Activated CD8-positive, alpha-beta memory T cell treated with anti-CD3 and anti-CD28 coated beads for 36 hours (primary cell): ENCODE results near the gene SYN1. TPM values are rescaled to one million over a fixed set of nuclear protein-coding genes. Genes with fewer than 3 reads are reported as not detected.

Source experiments
- CTCF ChIA-PET: fragments of 350-600 bp; sonication (Branson Sonifier 250); formaldehyde crosslinking; loops from one replicate; lab custom pipeline; 2021; ENCODE audit warnings: antibody characterized with exemption; lab: Charles Lee
- POLR2A ChIA-PET: fragments of 350-600 bp; sonication (Branson Sonifier 250); formaldehyde crosslinking; loops from one replicate; lab custom pipeline; 2021; ENCODE audit warnings: antibody characterized with exemption; lab: Charles Lee
- total RNA-seq, 2 experiments: library from RNA; stranded (reverse); gene quantifications; one replicate each; pipeline ENCODE4 v1.2.3, GENCODE V29; 2021

The SYN1 gene
- total RNA-seq, 2 experiments from 2014 or later, result 0.27 to 0.84 TPM

DNA sequence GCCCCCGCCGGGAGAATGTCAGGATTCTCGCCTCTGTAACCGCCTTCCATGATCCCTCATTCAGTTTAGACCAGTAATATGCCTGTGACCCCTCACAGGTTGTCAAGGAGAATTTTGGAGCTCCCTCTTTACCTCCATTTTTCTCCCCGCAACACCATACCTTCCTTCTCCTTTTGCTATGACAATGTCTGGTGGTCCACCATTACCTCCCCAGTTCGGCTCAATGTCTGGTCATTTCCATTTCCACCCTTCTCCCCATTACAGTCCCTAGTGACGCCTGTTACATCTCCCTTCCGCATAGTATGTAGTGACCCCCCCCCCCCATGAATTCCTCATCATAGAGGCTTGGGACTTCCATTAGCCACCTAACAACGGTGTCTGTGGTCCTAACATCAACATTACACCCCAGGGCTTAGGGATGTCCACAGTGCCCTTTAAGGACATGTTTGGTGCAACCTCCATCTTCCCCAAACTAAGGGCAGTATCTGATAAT lies 58.0 kb downstream of the SYN1 start:
- ChIA-PET CTCF (interaction anchor here (0.6 to 0.7 kb wide), 3 partner anchors 42 to 307 kb away, joined by 3 to 5 read pairs (median 3); no protein-coding TSS in a partner anchor), POLR2A (no interaction called here)

DNA sequence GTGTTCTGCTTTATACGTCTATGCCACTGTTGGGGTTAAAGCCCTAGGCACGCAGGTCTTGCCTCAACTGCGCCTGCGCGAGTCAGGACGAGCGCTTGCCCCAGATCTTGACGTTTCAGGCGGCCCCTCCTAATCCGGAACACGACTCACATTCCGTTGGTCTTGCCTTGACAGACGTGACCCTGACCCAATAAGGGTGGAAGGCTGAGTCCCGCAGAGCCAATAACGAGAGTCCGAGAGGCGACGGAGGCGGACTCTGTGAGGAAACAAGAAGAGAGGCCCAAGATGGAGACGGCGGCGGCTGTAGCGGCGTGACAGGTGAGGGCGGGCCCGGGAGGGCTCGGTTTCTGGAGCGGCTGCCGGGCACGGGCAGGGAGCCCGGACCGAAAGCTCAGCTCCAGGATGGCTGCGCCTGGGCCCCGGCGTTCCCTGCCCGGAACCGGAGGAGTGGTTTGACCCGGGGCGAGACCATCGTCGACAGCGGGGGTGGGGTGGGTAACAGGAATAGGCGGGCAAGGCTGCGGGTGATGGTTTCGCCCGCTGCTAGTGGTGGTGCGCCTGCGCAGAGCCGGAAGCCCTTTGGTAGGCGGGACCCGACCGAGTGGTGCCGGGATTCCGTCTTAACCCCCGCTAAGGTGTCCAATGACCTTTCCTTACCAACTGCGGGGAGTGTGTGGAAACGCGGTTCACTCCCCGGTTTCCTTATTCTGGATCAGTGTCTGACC lies 58.6 kb downstream of the SYN1 start, which contains the start of gene ARAF:
ARAF (plus strand) TSS at position 272 of the 725 bp plus-strand sequence. CDS start 1,763 bp downstream, outside the sequence.
- CTCF ChIA-PET, result no interaction called here
- POLR2A ChIA-PET, result interaction anchor here (1.0 kb wide), 1 partner anchor 416 kb away, joined by 3 read pairs; the partner anchor contains the start of gene RBM10

DNA sequence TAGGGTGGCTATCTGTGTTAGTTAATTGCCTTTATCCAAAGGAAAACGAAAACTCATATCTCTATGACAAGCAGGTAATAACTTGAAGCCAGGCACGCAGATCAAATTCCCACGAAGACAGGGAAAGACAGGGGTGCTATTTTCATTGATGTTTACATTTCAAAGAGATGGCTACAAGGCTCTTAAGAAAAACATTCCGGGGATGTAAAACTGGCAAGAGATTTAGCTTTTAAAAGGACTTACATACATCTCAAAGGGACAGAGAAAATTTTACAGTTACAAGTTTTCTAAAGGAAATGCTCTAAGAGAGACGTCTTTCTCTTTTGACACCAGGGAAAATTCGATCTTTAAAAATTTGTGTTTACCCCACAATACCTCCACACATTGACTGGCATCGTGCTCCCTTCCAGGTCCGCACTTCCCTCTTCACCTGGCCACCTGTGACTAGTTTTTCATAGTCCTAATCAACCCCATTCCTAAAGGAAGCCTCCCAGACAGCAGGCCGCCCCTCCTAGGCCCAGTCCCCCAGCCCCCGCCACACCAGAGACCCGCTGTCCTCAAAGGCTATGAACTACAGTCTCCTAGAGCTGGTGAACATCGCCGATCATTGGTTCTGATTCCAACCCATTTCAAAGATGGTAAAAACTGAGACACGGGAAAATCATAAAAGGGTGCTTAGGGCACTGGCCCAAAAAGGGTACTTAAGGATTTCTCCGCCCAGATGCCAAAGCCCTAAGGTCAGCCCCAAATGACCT lies 59.3 kb downstream of the SYN1 start:
- CTCF ChIA-PET, result no interaction called here
- POLR2A ChIA-PET, result interaction anchor here (1.0 kb wide), 1 partner anchor 415 kb away, joined by 3 read pairs; the partner anchor contains the start of gene RBM10

DNA sequence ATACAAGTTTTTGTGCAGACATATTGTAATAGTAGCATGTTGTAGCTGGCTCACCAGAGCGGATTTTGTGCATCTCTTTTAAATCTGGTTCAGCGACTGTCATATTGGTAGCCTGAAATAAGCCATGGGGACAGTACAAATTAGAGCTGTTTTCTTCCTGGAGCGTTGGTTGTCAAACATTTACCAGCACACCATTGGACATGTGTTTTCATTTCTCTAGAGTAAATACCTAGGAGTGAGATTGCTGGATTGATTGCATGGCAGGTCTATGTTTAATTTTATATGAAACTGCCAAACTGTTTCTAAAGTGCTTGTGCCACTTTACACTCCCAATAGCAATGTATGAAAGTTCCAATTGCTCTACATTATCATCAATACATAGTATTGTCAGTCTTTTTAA lies 61.2 kb downstream of the SYN1 start:
- CTCF ChIA-PET, result no interaction called here
- POLR2A ChIA-PET, result no interaction called here

DNA sequence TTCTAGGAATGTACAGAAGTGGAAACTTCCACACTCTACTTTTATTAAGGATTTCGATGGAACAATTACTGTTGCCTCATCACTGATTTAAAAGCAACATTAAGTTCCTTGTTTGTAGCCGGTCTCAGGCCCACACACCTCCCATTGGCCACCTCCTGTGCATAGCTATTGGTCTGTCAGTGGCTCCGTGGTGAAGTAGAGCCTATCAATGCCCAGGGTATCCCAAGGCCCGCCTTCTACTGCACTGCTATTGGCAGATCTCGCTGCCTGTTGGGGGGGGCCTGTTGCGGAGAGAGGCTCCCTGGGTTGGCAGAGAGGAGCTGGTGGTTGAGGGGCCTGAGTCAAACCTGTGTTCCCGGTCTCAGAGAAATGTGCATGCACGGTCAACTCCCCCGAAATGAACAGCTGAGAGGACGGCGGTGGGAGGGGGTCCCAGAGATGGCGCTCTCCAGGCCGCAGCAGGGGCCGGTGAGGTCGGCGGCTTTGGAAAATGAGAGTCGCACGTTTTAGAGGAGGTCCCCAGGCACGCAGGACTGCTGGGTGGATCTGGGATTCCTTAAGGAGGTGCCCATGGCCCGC lies 63.5 kb downstream of the SYN1 start:
- POLR2A ChIA-PET, result interaction anchor here (0.5 kb wide), 1 partner anchor 52 kb away, joined by 9 read pairs; no protein-coding TSS in a partner anchor

DNA sequence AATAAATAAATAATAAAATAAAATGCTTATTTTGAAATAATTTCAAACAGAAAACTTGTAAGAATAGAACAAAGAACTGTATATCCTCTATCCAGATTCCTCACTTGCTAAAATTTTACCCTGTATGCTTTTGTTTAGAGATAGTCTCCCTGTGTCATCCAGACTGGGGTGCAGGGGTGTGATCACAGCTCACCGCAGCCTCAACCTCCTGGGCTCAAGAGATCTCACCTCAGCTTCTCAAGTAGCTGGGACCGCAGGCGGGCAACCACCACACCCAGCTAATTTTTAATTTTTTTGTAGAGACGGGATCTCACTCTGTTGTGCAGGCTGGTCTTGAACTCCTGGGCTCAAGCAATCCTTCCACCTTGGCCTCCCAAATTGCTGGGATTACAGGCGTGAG lies 76.2 kb downstream of the SYN1 start:
- ChIA-PET POLR2A (no interaction called here), CTCF (no interaction called here)

More for the DNA sequence above, 63.5 kb downstream of the SYN1 start:
- CTCF ChIA-PET, result no interaction called here

DNA sequence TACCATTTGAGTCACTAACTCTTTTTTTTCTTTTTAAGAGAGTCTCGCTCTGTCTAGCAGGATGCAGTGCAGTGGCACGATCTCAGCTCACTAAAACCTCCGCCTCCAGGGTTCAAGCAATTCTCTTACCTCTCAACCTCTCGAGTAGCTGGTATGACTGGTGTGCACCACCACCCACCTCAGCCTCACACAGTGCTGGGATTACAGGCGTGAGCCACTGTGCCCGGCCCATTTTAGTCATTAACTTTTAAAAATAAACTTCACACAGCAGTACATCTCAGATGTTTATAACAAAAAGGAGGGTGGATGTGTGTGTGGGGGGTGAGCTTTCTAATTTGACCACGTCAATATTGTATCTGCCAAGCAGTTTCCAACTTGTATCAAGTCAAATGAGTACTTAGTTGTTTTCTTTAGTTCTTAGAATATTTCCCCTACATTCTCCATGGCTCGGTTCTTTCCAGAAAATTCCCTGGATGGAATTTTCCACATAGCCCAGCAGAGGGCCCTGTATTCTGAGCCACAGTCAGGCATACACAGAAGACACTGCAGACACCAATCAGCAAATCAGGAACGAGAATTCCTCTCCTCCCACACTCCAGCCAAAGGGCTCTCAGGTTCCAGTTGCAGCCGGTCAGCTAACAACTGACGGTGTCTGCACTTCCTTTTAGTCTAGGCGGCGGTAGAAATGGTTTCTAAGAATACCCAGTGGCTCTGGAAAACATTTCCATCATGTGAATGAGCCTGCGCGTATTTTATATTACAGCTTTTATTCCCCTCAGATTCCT lies 78.7 kb downstream of the SYN1 start:
- ChIA-PET CTCF (no interaction called here), POLR2A (no interaction called here)

DNA sequence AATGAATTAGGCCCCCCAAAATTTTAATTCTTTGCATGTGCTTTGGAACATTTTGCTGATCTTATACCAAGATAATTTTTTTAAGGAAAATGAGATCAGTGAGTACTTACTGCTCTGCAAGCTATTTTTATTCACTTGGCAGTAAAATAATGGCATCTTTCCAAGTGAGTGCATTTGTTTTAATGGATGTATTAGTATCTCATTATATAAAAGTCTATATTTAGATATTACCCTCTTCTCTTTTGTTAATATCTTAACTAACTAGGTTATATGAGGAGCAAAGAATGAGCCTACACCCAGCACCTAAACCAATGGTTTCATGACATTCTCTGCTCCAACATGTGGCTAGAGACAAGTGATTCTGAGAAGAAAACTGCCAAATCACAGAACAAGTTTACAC lies 79.8 kb downstream of the SYN1 start:
- POLR2A ChIA-PET, result no interaction called here

DNA sequence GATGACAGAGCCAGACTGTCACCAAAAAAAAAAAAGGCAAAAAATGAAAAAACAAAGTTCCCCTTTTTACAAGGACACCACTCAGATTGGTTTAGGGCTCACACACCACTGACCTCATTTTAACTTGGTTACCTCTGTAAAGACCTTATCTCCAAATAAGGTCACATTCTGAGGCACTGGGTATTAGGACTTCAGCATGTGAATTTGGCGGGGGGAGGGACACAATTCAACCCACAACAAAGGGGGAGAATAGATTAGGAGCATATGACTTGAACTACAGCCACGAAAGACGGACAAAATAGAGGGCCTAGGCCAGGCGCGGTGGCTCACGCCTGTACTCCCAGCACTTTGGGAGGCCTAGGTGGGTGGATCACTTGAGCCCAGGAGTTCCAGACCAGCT lies 89.6 kb downstream of the SYN1 start:
- POLR2A ChIA-PET, result no interaction called here
- CTCF ChIA-PET, result interaction anchor here (0.7 kb wide), 1 partner anchor 42 kb away, joined by 3 read pairs; no protein-coding TSS in a partner anchor

More for the DNA sequence above, 79.8 kb downstream of the SYN1 start:
- CTCF ChIA-PET, result no interaction called here

DNA sequence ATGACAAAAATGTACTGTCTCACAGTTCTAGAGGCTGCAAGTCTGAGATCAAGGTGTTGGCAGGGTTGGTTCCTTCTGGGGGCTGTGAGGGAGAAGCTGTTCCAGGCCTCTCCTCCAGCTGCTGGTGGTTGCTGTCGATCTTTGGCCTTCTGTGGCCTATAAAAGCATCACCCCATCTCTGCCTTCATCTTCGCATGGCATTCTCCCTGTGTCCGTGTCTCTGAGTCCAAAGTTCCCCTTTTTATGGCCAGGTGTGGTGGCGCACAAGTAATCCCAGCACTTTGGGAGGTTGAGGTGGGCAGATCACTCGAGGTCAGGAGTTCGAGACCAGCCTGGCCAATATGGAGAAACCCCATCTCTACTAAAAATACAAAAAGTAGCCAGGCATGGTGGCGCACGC lies 90.1 kb downstream of the SYN1 start:
- ChIA-PET POLR2A (no interaction called here), CTCF (no interaction called here)

DNA sequence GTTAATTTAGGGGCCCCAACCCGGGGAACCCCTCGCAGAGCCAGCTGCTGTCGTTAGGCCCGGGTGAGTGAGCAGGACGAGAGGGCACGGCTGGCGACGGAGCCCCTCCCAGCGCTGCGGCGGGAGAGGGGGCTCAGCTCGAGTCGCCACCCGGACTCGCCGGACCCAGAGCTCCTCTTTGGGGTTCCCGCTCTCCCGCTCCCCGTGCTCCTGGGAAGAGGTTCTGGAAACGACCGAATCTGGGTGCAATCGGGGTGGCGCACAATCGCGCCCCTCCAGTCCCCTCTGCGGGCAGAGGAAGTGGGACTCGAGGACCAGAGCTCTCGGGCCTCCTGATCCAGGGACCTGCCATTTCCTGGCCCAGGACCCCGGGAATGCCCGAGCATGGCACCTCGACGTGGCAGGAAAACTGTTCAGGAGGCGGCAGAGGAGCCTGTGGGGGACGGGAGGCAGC lies 95.9 kb downstream of the SYN1 start:
- POLR2A ChIA-PET, result interaction anchor here (0.6 kb wide), 1 partner anchor 56 kb away, joined by 4 read pairs; no protein-coding TSS in a partner anchor
- CTCF ChIA-PET, result interaction anchor here (0.6 to 3.5 kb wide), 8 partner anchors 25 to 379 kb away, joined by 3 to 8 read pairs (median 3); partner anchors contain the start of genes NDUFB11 and RBM10

DNA sequence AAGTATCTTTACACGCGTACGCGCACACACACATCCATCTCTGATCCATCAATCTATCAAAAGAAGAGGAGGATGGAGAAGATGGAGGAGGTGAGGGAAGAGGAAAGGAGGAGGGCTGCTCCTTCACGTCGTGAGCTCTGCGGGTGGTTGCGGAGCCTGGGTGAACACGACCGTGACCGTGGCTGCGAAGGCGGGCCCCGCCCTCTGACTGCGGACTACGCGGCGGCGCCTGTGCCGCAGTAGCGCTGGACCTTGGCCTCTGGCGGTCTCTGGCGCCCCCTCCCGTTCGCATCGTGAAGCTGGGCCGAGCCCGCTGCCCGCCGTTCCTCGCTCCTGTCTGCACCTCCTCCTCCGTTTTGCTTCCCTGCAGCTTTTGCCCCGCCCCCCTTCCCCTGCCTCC lies 96.4 kb downstream of the SYN1 start:
- CTCF ChIA-PET, result interaction anchor here (0.6 to 3.5 kb wide), 8 partner anchors 24 to 378 kb away, joined by 3 to 8 read pairs (median 3); partner anchors contain the start of genes NDUFB11 and RBM10
- POLR2A ChIA-PET, result interaction anchor here (0.6 kb wide), 1 partner anchor 57 kb away, joined by 4 read pairs; no protein-coding TSS in a partner anchor

Other genes starting within 250 kb of the SYN1 start
- under 1 TPM; 0.72 to 0.96 TPM for gene ZNF157, start 249.3 kb downstream of the SYN1 start, total RNA-seq
- gene ZNF41, start 136.6 kb downstream of the SYN1 start, total RNA-seq, result 1 to 10 TPM; 9.4 to 9.9 TPM
- 10 to 100 TPM; 69.8 to 75.9 TPM for gene ARAF, start 58.7 kb downstream of the SYN1 start, total RNA-seq
- gene TIMP1, start 37.4 kb downstream of the SYN1 start, total RNA-seq, result 1 to 10 TPM; 4.0 to 4.1 TPM
- 1 to 10 TPM in 1 of 2 experiments, under 1 TPM in 1; 0.61 to 1.3 TPM for gene CFP, start 10.1 kb upstream of the SYN1 start, total RNA-seq
- gene ELK1, start 30.7 kb upstream of the SYN1 start, total RNA-seq, result 10 to 100 TPM; 63.4 to 67.7 TPM
- 100 to 1,000 TPM; 152 to 172 TPM for gene UXT, start 39.3 kb upstream of the SYN1 start, total RNA-seq
- 1 to 10 TPM; 5.5 to 5.7 TPM for gene ZNF81, start 217.0 kb upstream of the SYN1 start, total RNA-seq